ENCODE measurements around the gene CHCHD10.

The CHCHD10 gene

DNA sequence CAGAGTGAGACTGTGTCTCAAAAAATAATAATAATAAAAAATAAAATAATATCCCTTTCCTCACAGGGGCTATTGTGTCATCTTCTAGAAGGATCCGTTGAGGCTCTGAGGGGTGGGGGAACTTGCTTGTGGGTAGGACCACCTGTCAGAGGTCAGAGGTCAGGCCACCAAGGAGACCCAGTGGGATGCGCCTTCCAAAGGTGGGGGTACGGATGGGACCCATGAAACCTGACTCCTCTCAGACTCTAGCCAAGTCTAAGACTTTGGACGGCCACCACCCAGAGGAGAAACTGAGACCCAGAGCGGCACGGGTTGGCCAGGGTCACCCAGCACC, 4.5 kb upstream of the CHCHD10 start:
- DNase-seq = no peak

DNA sequence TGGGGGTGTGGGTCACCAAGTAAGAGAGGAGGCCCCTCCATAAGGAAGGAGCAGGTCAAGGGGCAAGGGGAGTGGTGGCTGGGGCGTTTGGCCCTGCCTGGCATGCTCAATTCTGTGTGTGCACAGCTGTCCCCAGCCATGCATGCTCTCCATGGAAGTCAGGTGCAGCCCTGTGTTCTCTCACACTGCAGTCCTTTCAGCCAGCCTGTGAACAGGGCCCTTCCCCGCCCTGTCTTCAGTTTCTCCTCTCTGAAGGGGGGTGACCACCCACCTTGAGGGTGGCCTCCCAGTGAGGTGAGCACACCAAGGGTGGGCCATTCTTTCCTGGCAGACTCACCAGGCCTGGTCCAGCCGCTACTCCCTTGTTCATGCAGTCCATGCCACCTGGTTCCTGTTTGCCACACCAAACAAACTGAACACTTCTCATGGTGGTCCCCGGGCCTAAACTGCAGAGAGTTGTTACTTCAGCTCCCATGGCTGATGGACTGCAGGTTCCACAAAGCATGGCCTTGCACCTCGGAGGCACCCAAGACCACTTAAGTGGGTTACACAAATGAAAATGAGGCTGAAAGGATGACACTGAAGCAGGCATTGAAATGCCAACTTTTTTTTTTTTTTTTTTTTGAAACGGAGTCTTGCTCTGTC, 1.7 kb upstream of the CHCHD10 start:
- DNase-seq = no peak

- no peak for DNase-seq
These were observed 484 bp downstream of the CHCHD10 start for GRCh38 chr22:23767303-23767672.

DNA sequence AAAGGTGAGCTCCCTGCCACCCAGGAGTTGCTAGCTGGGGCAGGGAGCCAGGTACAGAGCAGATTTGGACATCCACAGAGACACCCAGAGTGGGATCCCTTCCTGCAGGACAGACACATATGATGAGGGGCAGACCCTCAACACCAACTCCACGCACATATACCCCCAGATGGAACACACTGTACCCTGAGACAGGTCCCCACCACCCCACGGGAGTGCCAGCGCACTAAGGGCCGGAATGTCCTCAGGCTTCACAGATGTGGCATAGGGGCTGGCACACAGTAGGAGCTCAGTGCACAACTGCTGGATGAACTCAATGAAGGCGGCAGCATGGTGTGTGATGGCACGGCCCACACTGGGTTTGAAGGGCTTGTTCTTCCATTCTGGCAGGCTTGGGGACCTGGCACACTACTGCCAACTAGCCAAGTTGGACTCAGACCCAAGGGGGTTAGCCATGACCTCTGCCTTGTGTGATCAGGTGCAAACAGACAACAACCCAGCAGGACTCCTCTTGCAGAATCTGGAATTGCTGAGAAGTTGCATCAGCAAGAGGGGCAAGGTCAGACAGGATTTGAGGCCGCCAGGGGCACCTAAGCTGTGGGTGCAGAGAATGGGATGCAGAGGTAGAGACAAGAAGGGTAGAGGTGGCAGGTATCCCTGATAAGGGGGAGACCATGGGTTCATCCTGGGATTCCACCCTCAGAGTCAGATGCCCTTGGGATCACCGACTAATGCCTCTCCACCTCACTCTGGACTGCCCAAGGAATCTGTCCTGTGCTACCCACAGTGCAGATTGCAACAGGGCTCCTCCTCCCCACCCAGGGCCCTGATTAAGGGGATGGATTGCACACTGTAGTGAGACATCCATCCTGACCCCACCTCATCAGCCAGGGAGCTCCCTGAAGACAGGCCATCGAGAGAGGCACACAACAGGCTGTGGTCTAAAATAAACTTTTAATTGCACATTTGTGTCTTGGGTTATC, 2.6 kb downstream of the CHCHD10 start:
- no peak for DNase-seq

- DNase-seq = no peak
These were observed 3.8 kb downstream of the CHCHD10 start for GRCh38 chr22:23763954-23764353.

- no peak for DNase-seq
These were observed 4.2 kb downstream of the CHCHD10 start for GRCh38 chr22:23763579-23763945.

- DNase-seq = peak; percentile 80
These were observed 4.8 kb downstream of the CHCHD10 start, which contains the start of gene C22orf15 for GRCh38 chr22:23762842-23763578. Gene C22orf15, plus strand, starts transcription at chr22:23762990. Its CDS starts 317 bp downstream, at chr22:23763307.

DNA sequence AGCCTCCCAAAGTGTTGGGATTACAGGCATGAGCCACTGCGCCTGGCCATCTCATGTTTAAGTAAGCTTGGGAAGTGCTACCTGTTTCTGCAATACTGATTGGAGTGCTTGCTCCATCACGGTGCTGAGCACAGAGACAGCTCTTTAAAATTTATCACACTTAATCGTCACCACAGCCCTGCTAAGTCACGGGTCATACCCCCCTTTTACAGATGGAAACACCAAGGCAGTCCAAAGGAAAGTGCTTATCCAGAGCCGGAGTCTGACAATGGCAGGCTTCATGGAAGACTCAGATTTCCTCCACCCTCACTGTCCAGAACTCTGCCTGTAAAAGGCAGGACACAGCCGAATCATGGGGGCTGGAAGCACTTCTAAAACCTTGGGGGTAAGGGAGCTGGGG, 7.7 kb downstream of the CHCHD10 start:
- no peak for DNase-seq

DNA sequence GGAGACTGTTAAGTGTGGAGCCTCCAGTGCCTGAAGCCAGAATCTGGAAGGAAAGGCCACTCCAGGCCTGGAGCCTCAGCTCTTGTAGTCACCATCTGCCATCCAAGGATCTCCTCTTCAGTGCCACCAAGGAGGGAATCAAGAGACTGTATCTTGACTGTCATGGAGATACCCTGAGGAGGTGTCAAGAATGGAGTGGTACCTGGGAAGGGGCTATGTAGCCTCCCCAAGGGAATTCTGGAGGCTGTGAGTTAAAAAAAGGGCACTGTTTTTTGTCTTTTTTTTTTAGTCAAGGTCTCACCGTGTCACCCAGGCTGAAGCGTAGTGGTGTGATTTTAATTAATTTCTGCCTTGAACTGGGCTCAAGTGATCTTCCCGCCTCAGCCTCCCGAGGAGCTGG, 8.2 kb downstream of the CHCHD10 start:
- DNase-seq = no peak

DNA sequence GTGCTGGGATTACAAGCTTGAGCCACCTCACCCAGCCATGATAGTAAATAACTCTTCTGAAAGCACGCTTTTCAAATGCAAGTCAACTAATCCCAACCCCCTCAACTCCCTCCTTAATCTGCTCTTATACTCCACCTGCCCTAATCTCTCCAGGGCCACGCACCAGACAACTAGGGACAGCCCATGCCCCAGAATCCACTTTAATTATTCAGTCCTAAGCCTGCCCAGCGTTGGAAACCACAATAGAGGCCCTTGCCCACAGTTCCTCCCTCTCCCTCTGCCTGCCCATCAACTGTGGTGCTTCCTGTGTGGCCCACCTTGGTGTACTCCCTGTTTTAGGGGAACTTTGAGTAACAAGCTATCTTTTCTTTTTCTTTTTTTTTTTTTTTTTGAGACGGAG, 10.9 kb downstream of the CHCHD10 start:
- DNase-seq = no peak

DNA sequence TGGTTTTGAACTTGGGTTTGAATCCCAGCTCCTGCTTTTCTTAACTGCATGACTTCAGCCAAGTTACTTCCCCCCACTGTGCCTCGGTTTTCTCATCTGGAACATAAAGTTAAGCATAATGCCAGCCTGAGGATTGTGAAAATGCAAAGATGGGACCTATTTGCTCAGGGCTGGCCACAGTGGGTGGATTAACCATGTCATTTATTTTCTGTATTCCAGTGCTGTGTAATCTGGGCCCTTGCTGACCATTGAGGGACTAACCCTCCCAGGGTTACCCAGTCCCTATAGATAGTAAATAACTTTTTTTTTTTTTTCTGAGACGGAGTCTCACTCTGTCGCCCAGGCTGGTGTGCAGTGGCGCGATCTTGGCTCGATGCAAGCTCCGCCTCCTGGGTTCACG, 12.1 kb downstream of the CHCHD10 start:
- no peak for DNase-seq

DNA sequence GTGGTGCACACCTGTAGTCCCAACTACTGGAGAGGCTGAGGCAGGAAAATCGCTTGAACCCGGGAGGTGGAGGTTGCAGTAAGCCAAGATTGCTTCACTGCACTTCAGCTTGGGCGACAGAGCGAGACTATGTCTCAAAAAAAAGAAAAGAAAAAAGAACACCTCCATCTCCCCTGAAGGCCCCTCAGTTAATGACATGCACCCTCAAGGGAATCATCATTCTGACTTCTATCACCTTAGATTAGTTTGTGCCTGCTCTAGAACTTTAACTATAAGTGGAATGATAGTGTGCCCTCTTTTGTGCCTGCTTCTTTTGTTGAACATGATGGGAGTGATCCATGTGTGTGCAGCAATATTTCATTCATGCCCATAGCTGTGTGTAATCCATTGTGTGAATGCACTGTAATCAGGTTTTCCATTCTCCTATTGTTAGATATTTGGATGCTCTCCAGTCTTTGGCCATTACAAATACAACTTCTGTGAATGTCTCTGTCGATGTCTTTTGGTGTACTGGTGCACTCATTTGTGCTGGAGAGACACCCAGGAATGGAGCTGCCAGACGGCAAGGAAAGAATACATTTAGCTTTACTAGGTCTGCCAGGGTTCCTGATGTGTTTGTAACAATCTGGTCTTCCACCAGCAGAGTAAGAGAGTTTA, 12.7 kb downstream of the CHCHD10 start:
- DNase-seq = no peak

DNA sequence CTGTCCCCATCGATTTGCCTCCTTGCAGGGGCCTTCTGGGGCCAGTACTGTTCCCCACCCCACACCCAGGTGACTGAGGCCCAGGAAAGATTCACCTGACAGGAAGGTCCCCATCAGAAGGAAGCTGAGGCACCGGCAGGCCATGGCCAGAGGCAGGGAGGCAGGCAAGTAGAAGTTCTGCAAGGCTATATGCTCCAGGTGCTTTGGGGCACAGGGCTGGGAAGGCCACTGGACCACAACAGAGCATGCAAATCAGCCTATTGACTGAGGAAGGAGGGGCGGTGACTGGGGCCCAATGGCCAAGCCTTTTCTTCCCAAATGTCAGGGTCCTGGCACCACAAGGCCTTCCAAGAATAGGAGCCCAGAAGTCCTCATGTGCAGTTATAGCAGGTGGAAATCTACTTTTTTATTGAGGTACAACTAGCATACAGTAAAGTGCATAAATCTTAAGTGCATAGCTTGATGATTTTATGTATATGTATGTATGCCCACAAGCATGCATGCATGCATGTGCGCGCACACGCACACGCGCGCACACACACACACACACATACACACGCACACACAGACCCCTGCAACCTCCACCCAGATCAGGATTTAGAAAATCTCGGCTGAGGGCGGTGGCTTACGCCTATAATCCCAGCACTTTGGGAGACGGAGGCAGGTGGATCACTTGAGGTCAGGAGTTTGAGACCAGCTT, 13.4 kb downstream of the CHCHD10 start, which contains the start of gene VPREB3:
Gene VPREB3 (minus strand): TSS at position 206 of the 700 bp plus-strand sequence. CDS start 62 bp downstream, at position 144.
- DNase-seq = no peak

GRCh38 chr22:23753385-23753784, 14.4 kb downstream of the CHCHD10 start:
- no peak for DNase-seq

GRCh38 chr22:23752750-23753149, 15.0 kb downstream of the CHCHD10 start:
- DNase-seq = no peak

DNA sequence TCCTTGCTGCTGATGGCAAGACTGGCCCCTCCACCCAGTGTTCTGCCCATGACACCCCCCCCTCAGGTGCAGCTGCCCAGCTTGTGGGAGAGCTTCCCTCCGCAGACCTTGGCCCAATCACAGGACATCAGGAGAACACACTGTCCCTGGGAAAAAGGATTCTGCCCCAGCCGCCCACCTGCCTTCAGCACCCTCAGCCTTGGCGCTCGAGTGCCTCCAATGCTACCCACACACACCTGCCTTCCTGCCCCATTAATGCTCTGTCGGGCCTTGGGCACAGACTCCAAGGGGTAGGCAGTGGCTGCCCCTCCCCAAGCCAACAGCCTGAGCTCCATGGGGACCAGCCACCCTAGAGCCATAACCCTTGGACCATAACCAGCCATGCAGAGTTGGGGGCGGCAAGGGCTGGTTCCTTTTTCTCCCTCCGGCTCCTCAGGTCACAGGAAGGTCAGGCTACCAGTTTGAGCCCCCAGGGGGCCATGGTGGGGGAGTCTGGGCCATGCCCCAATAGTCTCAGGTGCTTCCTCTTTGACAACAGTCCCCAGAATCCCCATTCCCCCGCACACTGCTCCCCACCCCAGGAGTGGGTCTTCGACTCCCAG, 15.6 kb downstream of the CHCHD10 start:
- DNase-seq = no peak

GRCh38 chr22:23751441-23751996, 16.3 kb downstream of the CHCHD10 start:
- peak; percentile 42 for DNase-seq

DNA sequence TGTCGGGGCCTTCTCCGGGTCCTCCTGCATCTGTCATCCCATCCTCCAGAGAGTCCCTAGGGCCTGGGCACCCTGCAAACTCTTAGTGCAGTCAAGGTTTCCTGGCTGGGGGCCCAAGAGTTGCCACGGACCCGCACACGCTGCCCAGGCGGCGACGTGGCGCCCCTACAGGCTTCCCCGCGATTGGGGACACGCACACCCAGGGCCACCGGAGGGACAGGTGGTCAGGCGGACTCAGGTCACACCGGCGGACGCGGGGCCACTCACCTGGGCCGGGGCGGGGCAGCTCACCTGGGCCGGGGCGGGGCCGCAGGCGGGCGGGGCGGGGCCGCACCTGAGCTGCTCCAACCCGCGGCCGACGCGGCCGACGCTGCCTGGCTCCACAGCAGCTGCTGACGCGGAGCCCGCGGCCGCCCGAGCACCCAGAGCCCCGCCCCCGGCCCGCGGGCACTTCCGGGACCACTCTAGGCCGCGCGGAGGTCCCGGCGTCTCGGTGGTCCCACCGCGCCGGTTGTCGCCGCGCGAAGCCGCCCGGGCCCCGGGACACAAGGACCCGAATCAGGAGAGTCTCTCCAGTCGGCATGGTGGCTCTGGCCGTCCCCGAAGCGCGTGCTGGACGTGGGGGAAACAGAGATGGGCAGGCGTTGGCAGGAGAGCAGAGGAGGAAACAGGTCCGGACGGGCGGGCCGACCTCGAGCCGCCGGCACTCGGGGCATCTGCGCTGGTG, 16.9 kb downstream of the CHCHD10 start, which contains the start of gene ZNF70:
Gene ZNF70 (minus strand): TSS at position 399 of the 727 bp plus-strand sequence. CDS start 5,972 bp downstream, outside the sequence.
- peak; percentile 83 for DNase-seq

DNA sequence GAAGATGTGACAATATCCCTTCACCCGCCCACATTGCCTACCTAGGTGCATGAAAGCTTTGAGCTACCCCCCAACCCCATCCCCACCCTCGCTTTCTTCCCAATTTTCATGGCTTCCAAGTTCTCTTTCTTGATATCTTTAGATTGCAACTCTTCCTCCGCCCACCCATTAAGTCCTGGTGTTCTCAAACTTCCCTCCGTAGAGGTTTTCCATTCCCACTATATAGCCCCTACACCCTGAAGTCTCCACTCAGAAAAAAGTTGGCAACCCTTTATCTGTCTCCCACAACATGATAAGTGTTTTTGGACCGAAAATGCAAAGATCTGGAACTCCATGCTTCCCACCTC, 17.4 kb downstream of the CHCHD10 start:
- DNase-seq = no peak

GRCh38 chr22:23749841-23750301, 17.9 kb downstream of the CHCHD10 start:
- no peak for DNase-seq

All from fibroblast of skin of back (primary cell).